Left kidney (tissue), 2 donors: Measurements from ENCODE around the gene DUSP22. TPM values are rescaled to one million over a fixed set of nuclear protein-coding genes. Genes with fewer than 3 reads are reported as not detected.

Experiments
- DNase-seq: peaks from one replicate; pipeline ENCODE4 v3.0.0-alpha.2; 2013
- polyA plus RNA-seq: library from polyadenylated mRNA; unstranded; fragments of 120-200 nt; gene quantifications from one replicate; pipeline ENCODE4 v1.2.1, GENCODE V29; 2013; ENCODE audit not compliant: insufficient read length

DUSP22 gene
- polyA plus RNA-seq, 1 donor, result 21.2 TPM

DNA sequence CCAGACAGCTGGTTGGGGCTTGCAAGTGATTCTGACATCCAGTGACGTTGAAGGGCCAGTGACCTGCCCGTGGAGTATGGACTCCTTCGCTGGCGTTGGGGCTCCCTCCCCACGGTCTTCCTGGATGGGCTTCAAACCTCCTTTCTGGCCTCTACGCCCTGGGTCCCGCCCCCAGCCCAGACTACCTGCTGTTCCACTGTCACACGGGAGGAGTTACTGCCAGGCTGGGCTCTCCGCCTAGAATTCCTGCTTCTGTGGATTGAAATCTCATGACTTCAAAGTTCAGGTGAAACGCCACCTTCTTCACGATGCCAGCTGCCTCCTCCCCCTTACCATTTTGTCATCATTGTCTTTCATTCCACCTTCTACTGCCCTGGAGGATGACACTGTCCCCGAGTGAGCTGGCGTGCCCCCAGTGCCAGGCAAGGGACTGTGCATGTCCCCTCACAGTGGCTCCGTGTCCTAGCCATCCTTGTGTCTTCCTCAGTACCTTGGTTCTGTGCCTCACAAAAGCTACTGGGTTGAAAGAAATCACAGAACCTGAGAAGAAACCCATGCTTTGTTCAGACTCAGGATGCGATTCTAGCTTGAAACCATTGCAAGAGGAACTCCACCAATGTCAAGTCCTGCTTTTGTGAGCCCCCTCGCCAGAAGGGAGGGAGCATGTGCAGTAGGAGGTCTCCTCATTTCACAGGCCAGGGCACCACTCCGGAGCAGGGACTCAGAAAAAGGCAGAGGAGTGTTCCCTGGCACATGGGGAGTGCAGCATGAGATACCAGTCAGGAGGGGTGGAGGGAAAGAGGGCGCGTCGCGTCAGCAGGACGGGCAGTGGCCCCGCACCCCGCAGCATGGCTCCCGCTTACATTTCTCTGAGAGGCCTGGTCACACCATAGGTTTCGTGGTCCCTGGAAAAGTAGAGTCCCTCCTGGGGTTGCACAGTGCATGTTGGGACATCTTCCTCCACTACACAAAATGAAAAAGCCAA, 88.2 kb downstream of the DUSP22 start:
- no peak for DNase-seq

DNA sequence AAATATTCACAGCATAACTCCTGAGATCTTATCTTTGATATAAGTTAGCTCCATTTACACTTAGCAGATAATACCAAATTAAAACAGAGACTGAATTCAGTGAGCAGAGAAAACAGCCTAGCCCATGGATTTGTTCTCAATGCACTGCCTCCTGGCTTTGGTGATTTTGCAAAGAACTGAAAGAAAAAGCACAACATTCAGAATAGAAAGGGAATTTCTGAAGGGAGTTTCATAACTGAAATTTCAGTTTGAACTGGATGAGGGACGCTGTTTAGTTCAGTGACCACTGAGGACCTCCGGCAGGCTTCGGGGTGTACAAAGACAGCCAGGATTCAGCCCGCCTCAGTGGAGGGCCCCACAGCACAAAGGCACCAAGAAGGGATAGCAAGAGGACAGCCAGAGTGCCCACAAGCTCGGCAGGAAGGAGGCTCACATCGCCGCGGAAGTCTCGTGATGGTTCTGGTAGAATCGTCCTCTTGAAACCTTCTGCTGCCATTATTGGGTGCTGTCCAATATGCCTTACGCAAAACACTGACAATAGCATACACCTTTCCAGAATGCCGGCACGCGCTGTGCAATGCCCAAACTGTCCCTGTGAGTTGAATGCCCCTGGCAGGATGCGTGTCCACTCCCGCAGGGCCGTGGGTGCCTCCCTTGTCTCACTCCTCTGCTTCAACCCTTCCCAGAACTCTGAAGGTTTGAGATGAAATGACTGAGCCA, 89.6 kb downstream of the DUSP22 start:
- DNase-seq, result no peak

DNA sequence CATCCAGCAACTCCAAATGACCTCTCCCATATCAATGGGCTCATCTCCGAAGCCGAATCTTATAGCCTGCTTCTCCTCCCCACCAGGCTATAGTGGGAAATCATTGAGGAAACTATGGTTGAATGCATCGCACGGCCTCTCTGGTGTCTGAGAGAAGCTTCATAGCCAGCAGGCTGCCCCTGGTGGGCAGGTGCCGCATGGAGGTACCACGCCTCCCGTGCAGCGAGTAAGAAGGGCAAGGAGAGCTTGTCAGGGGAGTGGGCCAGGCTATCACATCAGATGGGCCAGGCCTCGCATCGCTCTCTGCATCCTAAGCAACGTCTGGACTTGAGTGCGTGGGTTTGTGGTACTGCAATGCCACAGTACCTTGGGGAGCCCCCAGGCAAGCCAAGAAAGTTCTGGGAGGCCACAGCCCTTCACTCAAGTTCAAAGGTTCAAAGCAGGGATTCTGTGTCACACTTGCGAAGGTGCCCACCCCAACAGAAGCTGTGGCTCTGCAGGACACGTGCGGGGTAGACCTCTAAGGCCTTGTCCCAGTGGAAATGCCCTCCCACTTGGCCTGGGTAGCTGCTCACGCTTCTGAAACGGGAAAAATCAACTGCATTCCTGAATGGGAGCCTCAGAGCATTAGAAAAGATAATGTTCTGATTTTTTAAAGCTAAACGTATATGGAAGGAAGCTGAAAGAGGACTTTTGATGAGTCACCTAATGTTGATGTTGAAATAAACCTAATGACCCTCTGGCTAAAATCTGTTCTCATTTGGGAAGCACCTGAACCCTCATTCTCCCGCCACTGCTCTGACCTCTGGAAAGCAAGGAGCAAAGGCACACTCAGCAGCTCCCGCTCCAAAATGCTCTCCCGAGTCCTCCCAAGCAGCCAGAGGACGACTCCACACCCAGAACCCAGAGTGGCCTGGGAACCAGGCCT, 90.9 kb downstream of the DUSP22 start:
- no peak for DNase-seq

DNA sequence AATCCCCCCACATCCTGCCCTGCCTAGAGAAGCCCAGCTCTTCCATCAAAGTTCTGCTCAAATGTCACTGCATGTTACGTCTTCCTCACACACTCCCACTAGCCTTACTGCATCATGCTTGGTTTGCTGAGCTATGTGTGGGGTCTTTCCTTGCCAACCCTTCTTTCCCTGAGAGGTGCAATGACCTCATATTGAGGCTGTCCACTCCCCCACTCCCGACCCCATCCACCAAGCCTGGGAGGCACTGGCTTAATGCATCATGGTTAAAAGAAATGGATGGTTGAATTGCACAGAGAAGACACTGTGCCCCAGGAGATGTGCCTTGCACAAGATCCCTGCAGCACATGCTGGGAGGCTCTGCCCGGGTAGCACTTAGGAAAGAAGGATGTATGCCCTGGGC, 91.6 kb downstream of the DUSP22 start:
- DNase-seq, result no peak

DNA sequence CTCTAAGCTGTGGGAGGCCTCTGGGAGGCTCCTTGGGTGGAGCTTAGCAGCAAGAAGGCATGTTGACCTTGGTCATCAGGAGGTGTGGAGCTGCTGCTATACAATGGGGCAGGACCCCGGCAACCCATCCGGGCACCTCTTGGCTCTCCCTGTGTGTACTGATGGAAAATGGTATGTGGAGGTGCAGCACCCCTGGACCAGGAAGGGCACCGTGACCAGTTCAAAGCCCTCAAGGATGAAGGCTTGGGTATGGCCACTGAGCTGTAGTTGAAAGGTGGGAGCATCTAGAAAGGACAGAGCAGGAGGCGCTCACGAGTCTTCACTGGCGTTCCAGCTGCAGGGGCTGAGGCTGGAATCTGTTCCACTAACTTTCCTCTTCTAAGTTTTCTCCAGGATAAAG, 92.6 kb downstream of the DUSP22 start:
- DNase-seq, result no peak

DNA sequence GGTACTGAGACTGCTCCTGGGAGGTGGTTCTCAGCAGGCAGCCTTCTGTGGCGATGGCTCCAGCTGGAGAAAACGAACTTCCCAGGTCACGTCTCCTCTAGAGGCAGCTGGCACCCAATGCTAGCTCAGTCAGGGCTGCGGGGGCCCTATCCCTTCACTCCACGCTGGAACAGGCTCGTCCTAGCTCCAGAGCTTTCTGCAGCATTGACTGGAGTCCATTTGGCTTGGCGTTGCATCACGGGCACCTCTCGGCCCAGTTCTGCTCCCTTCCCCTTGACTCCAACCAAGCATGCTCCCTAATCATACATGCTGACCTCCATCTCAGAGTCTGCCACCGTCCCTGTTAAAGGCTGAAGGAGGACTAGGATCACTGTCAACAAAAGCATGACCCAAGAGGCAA, 93.3 kb downstream of the DUSP22 start:
- DNase-seq, result no peak

DNA sequence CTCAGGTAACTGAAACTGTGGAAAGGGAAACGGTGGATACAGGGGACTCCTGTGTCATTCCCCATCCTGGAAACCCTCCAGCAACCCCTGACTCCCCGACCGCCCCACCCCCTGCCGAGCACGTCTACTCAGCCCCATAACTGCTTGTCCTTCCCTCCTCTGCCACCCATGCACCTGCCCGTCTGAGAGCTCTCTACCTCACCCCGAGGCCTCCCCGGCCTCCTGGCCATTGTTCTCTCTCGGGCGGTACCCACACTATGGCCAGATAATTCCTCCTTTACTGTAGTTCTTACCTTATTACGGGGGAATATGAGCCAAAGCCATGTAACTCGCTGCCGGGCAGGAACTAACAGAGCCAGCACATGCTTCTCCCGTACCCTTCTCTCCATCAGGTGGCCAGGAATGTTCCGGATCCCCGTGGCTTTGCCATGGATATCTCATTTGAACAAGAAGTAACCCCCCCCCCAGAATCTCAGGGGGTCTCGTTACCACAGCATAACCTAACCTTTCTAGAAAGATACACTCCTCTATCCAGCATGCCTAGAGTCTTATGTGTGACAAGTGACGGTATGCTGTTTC, 94.5 kb downstream of the DUSP22 start:
- no peak for DNase-seq

DNA sequence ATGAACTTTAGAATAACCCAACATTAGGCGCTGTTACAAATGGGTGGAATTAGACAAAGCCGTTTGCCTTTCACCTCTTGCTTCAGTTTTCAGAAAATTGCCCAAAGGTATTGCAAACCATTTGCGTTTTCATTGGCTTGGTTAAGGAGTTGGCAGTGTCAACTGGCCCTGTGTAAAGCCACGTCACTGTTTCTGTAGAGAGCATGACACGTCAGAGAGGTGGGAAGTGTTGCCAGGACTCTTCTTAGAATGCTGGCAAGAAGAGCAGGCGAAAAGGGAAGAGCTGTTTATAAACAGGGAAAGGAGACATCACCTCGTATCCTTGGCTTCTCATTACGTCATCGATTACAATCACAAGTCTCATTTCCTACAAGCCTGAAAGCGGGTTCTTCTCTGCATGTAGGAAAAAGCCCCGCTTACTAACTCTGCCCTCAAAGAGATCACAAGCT, 95.0 kb downstream of the DUSP22 start:
- DNase-seq, result no peak

DNA sequence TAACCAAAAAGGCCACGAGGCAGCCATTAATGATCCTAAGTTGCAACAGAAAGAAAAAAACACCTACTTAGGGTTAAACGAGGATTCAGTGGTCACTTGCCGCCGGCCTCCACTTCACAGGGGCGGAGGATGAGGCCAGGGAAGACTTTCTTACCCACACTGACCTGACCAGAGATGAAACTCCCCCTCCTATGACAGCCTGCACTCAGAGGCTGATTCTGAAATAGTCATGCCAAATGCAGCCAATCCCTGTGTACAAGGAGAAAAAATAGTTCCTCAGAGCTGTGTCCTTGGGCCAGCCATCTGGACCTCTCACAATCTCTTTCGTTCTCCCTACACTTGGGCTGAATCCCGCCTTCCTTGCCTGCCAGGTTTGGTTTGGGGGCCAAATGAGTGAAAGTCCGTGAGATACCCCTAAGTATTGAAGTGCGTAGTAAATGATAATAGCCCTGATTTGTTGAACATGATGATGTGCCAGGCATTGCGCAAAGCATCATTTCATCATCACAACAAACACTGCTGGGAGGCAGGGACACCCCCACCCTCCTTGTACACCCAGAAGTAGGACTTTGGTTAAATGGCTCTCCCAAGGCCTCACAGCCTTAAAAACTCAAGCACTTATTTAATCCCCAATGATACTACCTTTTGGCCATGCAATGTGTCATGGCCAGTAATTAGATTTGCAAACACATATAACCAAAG, 96.1 kb downstream of the DUSP22 start:
- no peak for DNase-seq

DNA sequence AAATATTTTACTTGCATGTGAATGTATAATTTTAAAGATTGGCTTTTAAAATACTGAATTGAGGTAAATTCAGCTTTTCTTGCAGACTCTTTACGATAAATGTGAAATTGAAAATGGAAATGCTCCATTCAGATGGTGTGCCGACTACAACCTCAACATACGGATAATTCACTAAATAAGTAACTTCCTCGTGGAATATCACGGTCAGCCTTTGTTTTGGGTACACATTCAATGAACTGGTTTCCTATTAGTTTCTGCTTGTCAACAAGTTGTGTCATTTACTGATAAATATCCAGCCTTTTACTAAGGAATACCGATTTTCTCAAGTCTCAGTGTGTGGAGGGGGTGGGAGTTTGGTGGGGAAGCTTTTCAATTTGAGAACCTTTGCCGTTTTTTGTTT, 96.9 kb downstream of the DUSP22 start:
- no peak for DNase-seq

DNA sequence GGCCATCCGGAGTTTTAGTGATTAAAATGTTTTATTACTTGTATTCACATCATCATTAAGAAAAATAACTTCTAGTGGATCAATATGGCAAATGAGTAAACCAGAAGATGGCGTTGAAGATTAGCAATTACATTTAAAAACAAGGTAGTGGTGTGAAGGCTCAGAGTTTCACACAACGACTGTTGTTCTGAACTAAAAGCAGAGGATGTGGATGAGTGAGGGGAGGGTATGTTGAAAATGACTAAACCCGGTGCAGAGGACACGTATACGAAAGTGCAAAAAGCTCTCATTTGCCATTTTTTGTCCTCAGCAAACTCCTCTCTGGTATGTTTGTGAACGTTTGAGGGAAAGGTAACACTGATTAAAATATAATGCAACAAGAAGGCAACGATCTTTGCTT, 97.3 kb downstream of the DUSP22 start:
- DNase-seq, result no peak

DNA sequence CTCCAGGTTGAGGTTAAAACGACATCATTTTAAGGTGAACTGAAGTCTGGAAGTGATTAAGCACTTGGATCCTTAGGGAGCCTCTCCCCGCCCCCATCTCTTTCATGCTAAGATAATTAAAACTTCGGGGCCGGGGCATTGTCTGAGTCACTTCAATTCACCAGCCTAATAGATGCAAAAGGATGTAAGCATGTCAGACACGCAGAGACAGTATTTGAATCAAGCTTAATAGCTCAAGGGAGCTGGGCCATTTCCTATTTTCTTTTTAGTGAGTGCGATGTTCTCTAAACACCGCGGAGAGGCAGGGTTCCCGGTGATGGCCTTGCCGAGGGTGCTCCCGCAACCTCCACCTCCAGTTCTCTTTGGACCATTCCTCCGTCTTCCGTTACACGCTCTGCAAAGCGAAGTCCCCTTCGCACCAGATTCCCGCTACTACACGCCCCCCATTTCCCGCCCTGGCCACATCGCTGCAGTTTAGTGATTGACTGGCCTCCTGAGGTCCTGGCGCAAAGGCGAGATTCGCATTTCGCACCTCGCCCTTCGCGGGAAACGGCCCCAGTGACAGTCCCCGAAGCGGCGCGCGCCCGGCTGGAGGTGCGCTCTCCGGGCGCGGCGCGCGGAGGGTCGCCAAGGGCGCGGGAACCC, 98.7 kb downstream of the DUSP22 start:
- DNase-seq, result no peak

DNA sequence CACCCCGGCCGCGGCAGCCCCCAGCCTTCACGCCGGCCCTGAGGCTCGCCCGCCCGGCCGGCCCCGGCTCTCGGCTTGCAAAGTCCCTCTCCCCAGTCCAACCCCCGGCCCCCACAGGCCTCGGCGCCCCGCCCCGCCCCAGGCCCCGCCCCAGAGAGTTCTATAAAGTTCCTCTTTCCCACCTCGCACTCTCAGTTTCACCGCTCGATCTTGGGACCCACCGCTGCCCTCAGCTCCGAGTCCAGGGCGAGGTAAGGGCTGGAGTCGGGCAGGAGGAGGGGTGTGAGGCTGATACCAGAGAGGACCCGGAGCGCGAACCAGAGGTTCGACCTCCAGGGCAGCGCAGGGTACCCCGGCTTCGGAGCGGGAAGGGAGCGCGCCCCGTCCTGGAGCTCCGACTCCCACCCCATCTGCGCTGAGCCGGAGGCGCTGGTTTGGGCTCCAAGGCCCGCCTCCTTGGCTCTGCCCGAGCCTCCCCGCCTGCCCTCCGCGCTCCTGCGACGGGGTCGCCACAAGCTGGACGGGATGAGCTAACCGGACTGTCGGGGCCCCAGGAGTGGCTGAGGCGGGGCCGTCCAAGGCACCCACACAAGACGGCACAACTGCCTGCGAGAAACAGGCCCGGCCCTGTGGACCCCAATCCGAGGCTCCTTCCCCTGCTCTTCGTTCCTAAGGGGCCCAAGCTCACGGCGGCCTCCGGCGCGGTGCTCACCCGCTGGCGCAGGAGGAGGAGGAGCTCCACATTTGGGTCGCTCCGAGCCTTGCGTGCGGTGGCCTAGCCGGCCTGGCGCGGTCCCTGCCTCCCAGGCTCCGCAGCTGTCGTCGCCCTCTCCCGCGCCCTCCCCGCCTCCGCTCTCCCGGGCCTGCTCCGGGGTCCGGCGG, 99.5 kb downstream of the DUSP22 start, which contains the start of gene IRF4:
Gene IRF4, plus strand, starts transcription at position 194 of the 882 bp plus-strand sequence. CDS start 1,401 bp downstream, outside the sequence.
- DNase-seq, result no peak

DNA sequence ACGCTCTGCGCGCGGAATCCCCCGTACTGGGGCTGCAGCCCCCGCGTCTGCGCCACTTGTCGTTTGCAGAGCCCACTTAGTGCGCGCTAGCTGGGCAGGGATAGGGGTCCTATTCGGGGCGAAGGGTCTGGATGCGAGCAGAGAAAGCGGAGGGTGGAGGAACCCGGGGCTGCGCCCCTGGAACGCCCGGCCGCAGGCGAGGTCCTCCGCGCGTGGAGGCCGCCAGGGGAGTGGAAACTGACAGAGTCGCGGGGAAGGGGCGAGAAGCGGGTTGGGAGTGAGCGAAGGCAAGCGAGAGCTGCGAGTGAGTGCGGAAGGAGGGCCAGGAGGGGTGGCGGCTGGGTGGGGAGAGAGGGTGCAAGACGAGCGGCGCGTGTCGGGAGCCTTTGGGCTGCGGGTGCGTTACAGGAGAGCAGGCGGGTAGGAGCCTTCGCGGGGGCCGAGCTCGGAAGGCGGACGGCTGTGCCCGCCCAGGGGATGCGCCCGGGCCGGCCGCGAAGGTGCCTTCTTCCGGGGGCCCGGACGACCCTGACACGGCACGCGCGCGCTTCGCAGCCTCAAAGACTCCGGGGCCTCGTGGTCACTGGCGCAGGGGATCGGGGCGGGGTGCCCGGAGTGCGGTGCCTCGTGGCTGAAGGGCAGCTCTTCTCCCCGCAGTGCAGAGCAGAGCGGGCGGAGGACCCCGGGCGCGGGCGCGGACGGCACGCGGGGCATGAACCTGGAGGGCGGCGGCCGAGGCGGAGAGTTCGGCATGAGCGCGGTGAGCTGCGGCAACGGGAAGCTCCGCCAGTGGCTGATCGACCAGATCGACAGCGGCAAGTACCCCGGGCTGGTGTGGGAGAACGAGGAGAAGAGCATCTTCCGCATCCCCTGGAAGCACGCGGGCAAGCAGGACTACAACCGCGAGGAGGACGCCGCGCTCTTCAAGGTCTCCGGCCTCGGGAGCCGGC, 100.4 kb downstream of the DUSP22 start:
- DNase-seq, result no peak

DNA sequence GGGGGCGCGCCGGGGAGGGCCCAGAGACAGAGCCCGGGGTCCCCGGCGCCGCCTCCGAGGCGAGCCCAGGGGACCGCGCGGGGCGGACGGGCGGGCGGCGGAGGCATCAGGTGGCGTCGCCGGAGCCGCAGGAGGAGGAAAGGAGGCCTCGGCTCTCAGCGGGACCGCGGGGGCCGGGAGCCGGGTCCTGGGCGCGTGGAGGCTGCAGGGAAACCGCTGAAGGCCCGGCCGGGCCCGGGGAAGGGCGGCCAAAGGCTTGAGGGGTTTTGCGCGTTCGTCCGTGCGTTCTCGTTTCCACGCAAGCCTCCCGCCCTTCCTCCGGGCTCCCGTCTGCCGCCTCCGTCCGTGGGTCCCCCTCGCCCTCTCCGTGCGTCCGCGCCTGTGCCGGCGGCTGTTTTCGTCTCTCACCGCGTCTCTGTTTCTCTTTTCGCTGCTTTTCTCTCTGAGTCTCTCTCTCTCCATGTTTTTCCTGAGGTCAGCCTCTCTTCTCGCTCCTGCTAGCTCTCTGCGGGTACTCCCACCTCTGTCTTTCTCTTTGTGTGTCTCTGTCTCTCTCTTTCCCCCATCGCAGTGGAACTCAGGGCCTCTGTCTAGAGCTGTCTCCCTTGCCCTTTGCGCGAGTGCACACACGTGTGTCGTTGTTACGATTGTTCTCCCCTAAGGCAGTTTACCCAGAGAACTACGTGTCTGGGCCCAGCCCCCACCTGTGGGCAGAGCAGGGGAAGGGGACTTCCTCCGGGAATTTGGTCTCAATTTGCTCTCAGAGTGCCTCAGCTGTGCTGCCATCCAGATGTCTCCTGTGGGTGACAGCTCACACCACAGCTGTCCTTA, 101.3 kb downstream of the DUSP22 start:
- DNase-seq, result no peak

DNA sequence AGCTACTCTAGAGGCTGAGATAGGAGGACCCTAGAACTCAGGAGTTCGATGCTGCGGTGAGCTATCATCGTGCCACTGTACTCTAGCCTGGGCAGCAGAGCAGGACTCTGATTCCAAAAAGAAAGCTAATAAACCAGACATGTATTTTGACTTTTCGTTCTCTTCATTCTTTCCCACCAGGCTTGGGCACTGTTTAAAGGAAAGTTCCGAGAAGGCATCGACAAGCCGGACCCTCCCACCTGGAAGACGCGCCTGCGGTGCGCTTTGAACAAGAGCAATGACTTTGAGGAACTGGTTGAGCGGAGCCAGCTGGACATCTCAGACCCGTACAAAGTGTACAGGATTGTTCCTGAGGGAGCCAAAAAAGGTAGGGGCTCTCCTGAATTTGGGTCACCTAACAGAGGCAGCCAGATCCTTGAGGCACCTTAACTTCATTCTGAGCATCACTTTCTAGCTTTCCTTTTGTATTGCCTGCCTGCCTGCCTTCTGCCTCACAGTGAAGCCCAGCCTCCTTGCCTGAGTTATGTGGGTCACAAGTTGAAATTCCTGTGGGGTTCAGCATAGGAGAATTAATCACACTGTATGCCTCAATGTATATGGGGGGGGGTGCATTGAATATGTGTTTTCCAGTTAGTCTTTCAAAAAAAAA, 102.5 kb downstream of the DUSP22 start:
- no peak for DNase-seq
